Measurements from ENCODE around the gene PRUNE2. TPM values are rescaled to one million over a fixed set of nuclear protein-coding genes. Genes with fewer than 3 reads are reported as not detected.

Gene PRUNE2
- total and polyA plus RNA-seq, 2 of the 13 experiments (the other 11 are each of a cell fraction or from before 2014, with no cell fraction given), result 0.02 TPM; not detected in 1

GRCh38 chr9:76817489-76817888 lies 88.4 kb downstream of the PRUNE2 start:
- Histone ChIP-seq H3K27me3 (ENCODE audit: control insufficient read depth in 1 of 2, insufficient read depth in 2 of 2, low read length in 2 of 2) (no peaks in the 10 kb centered on the region; a peak in 1 of 5 replicates), H3K36me3 (replicated peaks in 1 of 2; ENCODE audit: control insufficient read depth in 1 of 2, insufficient read depth in 2 of 2, low read length in 2 of 2) (no peaks in the 10 kb centered on the region), H3K79me2 (ENCODE audit: insufficient read depth, low read length) (no peaks in the 10 kb centered on the region), H3K4me2 (ENCODE audit: low read depth, low read length) (no peak overlapping the region), H3K9ac (ENCODE audit: insufficient read depth, low read depth, low read length) (no peak overlapping the region), H3K9me3 (ENCODE audit: low read length) (no peaks in the 10 kb centered on the region), H3K4me1 (ENCODE audit: insufficient read depth, low read length) (no peaks in the 10 kb centered on the region), H3K27ac (ENCODE audit: extremely low read length, insufficient read depth, low read length) (no peak overlapping the region), H3K4me3 (replicated peaks in 1 of 3; ENCODE audit: insufficient read depth in 1 of 3, low read depth in 2 of 3, low read length in 3 of 3) (no peak overlapping the region), H4K20me1 (ENCODE audit: insufficient read depth, low read length) (no peaks in the 10 kb centered on the region), H2AFZ (ENCODE audit: low read length) (no peak overlapping the region)
- ATAC-seq (no peak), FAIRE-seq (no peak), DNase-seq (ENCODE audit: low spot score) (no peak)
- intact Hi-C loops (cut with micrococcal nuclease; ENCODE audit: unreplicated experiment), result no loop called here
- POLR2A ChIA-PET, result no interaction called here
- BruUV-seq (replicated peaks), result no TSS peak
- in situ Hi-C loops (cut with HindIII; ENCODE audit: extremely low pct_ligation_motif_present, low pct_unique_long_range_greater_than_20kb), result loop anchor here (25.0 kb wide), 1 partner anchor 345 kb away; no protein-coding TSS in a partner anchor
- no peak for TF ChIP-seq HMGA1 (CRISPR knock-in tag; conservative IDR thresholded peaks at IDR 0.05)
- 0 out of 2 replicates have a peak, but pooled peaks have one; percentile 10 for TF ChIP-seq FOSL2 (CRISPR knock-in tag; IDR thresholded peaks at IDR 0.05)
- WGBS (ENCODE audit: low lambda C conversion rate), result 0% methylated on average over 1 of the region's 1 CpG
- CTCF ChIA-PET (ENCODE audit: low intra/inter-chr PET ratio, low total read pairs), result no interaction called here

GRCh38 chr9:76812591-76812990 lies 93.3 kb downstream of the PRUNE2 start:
- no peak for FAIRE-seq
- Histone ChIP-seq H3K4me3 (replicated peaks in 1 of 3; ENCODE audit: insufficient read depth in 1 of 3, low read depth in 2 of 3, low read length in 3 of 3) (no peak overlapping the region), H3K27ac (ENCODE audit: extremely low read length, insufficient read depth, low read length) (no peak overlapping the region), H2AFZ (ENCODE audit: low read length) (no peak overlapping the region), H3K79me2 (ENCODE audit: insufficient read depth, low read length) (no peaks in the 10 kb centered on the region), H3K4me2 (ENCODE audit: low read depth, low read length) (no peak overlapping the region), H3K4me1 (ENCODE audit: insufficient read depth, low read length) (no peaks in the 10 kb centered on the region), H3K9me3 (ENCODE audit: low read length) (no peaks in the 10 kb centered on the region), H4K20me1 (ENCODE audit: insufficient read depth, low read length) (no peaks in the 10 kb centered on the region), H3K9ac (ENCODE audit: insufficient read depth, low read depth, low read length) (no peak overlapping the region), H3K27me3 (ENCODE audit: control insufficient read depth in 1 of 2, insufficient read depth in 2 of 2, low read length in 2 of 2) (peaks cover 0 to 5% of the 10 kb centered on the region in 2 experiments; a peak in 1 of 5 replicates), H3K36me3 (replicated peaks in 1 of 2; ENCODE audit: control insufficient read depth in 1 of 2, insufficient read depth in 2 of 2, low read length in 2 of 2) (no peaks in the 10 kb centered on the region)
- in situ Hi-C loops (cut with HindIII; ENCODE audit: extremely low pct_ligation_motif_present, low pct_unique_long_range_greater_than_20kb) (loop anchor here (25.0 kb wide), 1 partner anchor 350 kb away; no protein-coding TSS in a partner anchor), intact Hi-C loops (cut with micrococcal nuclease; ENCODE audit: unreplicated experiment) (no loop called here)
- no peak for DNase-seq (ENCODE audit: low spot score)
- BruUV-seq (replicated peaks), result no TSS peak
- no peak for ATAC-seq
- TF ChIP-seq NFE2L2 (IDR thresholded peaks at IDR 0.05; ENCODE audit: low read length) (no peak), ADNP (CRISPR knock-in tag; IDR thresholded peaks at IDR 0.05) (no peak)
- under 1% methylated on average over 6 of the region's 6 CpGs for WGBS (ENCODE audit: low lambda C conversion rate)
- ChIA-PET CTCF (ENCODE audit: low intra/inter-chr PET ratio, low total read pairs) (no interaction called here), POLR2A (no interaction called here)

All from HepG2 (cell line).